ENCODE data around the gene RNF19B.
"Not testable (repeated sequence)": the region's sequence is repeated elsewhere in the genome, so short reads cannot be mapped to it uniquely, and the experiment has no call there.

Gene RNF19B

DNA sequence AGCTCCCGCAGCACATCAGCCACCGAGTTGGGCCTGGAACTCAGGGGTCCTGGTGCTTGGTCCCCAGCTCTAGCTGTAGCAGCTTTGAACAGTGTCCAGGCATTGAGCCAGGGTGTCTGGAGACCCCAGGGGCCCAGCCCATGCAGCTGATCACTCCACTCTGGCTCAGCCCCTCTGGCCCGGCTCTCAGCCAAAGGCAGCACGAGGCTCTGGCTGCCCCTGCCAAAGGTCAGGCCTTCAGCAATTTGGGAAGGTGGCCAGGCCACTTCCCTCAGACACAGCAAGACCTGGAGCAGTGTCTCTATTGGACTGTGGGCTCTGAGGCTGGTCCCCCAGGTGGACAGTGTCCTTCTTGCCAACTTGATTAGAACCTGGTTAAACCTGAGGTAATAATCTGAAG is 34.4 kb upstream of the RNF19B start:
- TF ChIP-seq POLR2AphosphoS5 (IDR thresholded peaks at IDR 0.05; ENCODE audit: borderline replicate concordance, low read depth, low read length) (peak; percentile 4; the same call in 1 of the 2 replicates), EZH2 (IDR thresholded peaks at IDR 0.05) (no peak)
- DNase-seq (ENCODE audit: low read depth, low spot score), result no peak
- Histone ChIP-seq H3K36me3 (ENCODE audit: insufficient read depth, low read length) (no peaks in the 10 kb centered on the region), H3K27ac (no peak overlapping the region), H3K9ac (ENCODE audit: insufficient read length) (no peak overlapping the region), H3K4me3 (no peak overlapping the region), H3K9me3 (ENCODE audit: low read depth, low read length) (no peaks in the 10 kb centered on the region)

DNA sequence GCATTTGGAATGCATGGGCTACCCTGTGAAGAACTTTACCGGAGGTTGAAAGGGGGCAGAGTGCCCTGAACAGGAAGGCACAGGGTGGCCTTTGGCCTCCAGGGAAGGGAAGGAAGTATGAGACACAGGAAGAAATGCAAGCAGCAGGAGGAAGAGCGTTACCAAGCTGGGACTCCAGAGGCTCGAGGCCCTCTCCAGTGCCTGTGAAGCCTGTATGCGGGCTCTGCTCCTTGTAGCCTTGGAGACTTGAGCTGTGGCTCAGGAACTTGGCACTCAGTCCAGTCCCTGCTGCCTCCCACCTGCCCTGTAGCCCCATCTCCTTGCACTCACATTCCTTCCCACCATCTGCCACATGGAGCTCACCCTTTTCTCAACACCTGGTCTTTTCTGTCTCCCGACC is 33.5 kb upstream of the RNF19B start:
- H3K9me3 ChIP-seq (ENCODE audit: low read depth, low read length), result no peaks in the 10 kb centered on the region
- H3K9ac ChIP-seq (ENCODE audit: insufficient read length), result no peak overlapping the region
- DNase-seq (ENCODE audit: low read depth, low spot score), result no peak
- TF ChIP-seq EZH2 (IDR thresholded peaks at IDR 0.05), result no peak
- TF ChIP-seq FOXP2 (optimal IDR thresholded peaks at IDR 0.05; ENCODE audit: control extremely low read depth, extremely low read length, insufficient read depth), result no peak
- TF ChIP-seq POLR2AphosphoS5 (IDR thresholded peaks at IDR 0.05; ENCODE audit: borderline replicate concordance, low read depth, low read length), result no peak
- no peak overlapping the region for H3K27ac ChIP-seq
- no peaks in the 10 kb centered on the region for H3K36me3 ChIP-seq (ENCODE audit: insufficient read depth, low read length)
- no peak overlapping the region for H3K4me3 ChIP-seq

- no peak overlapping the region for H3K27ac ChIP-seq
- H3K4me3 ChIP-seq, result no peak overlapping the region
- no peak for DNase-seq (ENCODE audit: low read depth, low spot score)
Measured at GRCh38 chr1:32997381-32997891, 32.8 kb upstream of the RNF19B start.

GRCh38 chr1:32993324-32993636 is 28.7 kb upstream of the RNF19B start:
- not testable (repeated sequence) for H3K9ac ChIP-seq (ENCODE audit: insufficient read length); H3K27ac ChIP-seq; H3K36me3 ChIP-seq (ENCODE audit: insufficient read depth, low read length); H3K4me3 ChIP-seq; H3K9me3 ChIP-seq (ENCODE audit: low read depth, low read length); DNase-seq (ENCODE audit: low read depth, low spot score)

More at GRCh38 chr1:32997381-32997891, 32.8 kb upstream of the RNF19B start:
- H3K9me3 ChIP-seq (ENCODE audit: low read depth, low read length), result no peaks in the 10 kb centered on the region
- no peaks in the 10 kb centered on the region for H3K36me3 ChIP-seq (ENCODE audit: insufficient read depth, low read length)
- H3K9ac ChIP-seq (ENCODE audit: insufficient read length), result no peak overlapping the region
- no peak for TF ChIP-seq FOXP2 (optimal IDR thresholded peaks at IDR 0.05; ENCODE audit: control extremely low read depth, extremely low read length, insufficient read depth)
- TF ChIP-seq POLR2AphosphoS5 (IDR thresholded peaks at IDR 0.05; ENCODE audit: borderline replicate concordance, low read depth, low read length), result no peak
- TF ChIP-seq EZH2 (IDR thresholded peaks at IDR 0.05), result no peak

- Histone ChIP-seq H3K9me3 (ENCODE audit: low read depth, low read length) (no peaks in the 10 kb centered on the region), H3K27ac (no peak overlapping the region), H3K36me3 (ENCODE audit: insufficient read depth, low read length) (no peaks in the 10 kb centered on the region), H3K4me3 (no peak overlapping the region), H3K9ac (ENCODE audit: insufficient read length) (no peak overlapping the region)
- TF ChIP-seq FOXP2 (optimal IDR thresholded peaks at IDR 0.05; ENCODE audit: control extremely low read depth, extremely low read length, insufficient read depth) (no peak), EZH2 (IDR thresholded peaks at IDR 0.05) (no peak), POLR2AphosphoS5 (IDR thresholded peaks at IDR 0.05; ENCODE audit: borderline replicate concordance, low read depth, low read length) (no peak)
- no peak for DNase-seq (ENCODE audit: low read depth, low spot score)
Measured at GRCh38 chr1:32992489-32993323, 28.1 kb upstream of the RNF19B start.

GRCh38 chr1:32991819-32992488 is 27.3 kb upstream of the RNF19B start:
- Histone ChIP-seq H3K27ac (no peak overlapping the region), H3K9ac (ENCODE audit: insufficient read length) (no peak overlapping the region), H3K36me3 (ENCODE audit: insufficient read depth, low read length) (no peaks in the 10 kb centered on the region), H3K4me3 (no peak overlapping the region), H3K9me3 (ENCODE audit: low read depth, low read length) (no peaks in the 10 kb centered on the region)
- TF ChIP-seq EZH2 (IDR thresholded peaks at IDR 0.05), result no peak
- no peak for TF ChIP-seq POLR2AphosphoS5 (IDR thresholded peaks at IDR 0.05; ENCODE audit: borderline replicate concordance, low read depth, low read length)
- no peak for TF ChIP-seq FOXP2 (optimal IDR thresholded peaks at IDR 0.05; ENCODE audit: control extremely low read depth, extremely low read length, insufficient read depth)
- no peak for DNase-seq (ENCODE audit: low read depth, low spot score)

GRCh38 chr1:32991386-32991785 is 26.8 kb upstream of the RNF19B start:
- H3K27ac ChIP-seq, result no peak overlapping the region
- no peak for TF ChIP-seq EZH2 (IDR thresholded peaks at IDR 0.05)
- TF ChIP-seq FOXP2 (optimal IDR thresholded peaks at IDR 0.05; ENCODE audit: control extremely low read depth, extremely low read length, insufficient read depth), result no peak
- no peak for TF ChIP-seq POLR2AphosphoS5 (IDR thresholded peaks at IDR 0.05; ENCODE audit: borderline replicate concordance, low read depth, low read length)
- no peak for DNase-seq (ENCODE audit: low read depth, low spot score)
- no peak overlapping the region for H3K9ac ChIP-seq (ENCODE audit: insufficient read length)
- H3K36me3 ChIP-seq (ENCODE audit: insufficient read depth, low read length), result no peaks in the 10 kb centered on the region
- no peak overlapping the region for H3K4me3 ChIP-seq
- no peaks in the 10 kb centered on the region for H3K9me3 ChIP-seq (ENCODE audit: low read depth, low read length)

DNA sequence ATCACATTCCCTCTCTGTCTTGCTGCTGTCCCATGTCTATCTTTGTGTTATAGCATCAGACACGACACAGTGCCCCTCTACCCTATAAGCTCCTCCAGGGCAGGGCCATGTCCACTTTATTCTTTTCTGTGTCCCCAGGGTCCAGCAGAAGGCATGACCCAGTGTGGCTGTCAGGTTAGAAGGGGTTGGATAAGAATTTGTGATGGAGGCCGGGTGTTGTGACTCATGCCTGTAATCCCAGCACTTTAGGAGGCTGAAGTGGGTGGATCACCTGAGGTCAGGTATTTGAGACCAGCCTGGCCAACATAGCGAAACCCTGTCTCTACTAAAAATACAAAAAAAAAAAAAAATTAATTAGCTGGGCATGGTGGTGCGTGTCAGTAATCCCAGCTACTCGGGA is 26.3 kb upstream of the RNF19B start:
- Histone ChIP-seq H3K4me3 (no peak overlapping the region), H3K27ac (no peak overlapping the region), H3K9ac (ENCODE audit: insufficient read length) (no peak overlapping the region), H3K36me3 (ENCODE audit: insufficient read depth, low read length) (no peaks in the 10 kb centered on the region), H3K9me3 (ENCODE audit: low read depth, low read length) (no peaks in the 10 kb centered on the region)
- DNase-seq (ENCODE audit: low read depth, low spot score), result no peak
- TF ChIP-seq EZH2 (IDR thresholded peaks at IDR 0.05), result no peak
- no peak for TF ChIP-seq POLR2AphosphoS5 (IDR thresholded peaks at IDR 0.05; ENCODE audit: borderline replicate concordance, low read depth, low read length)
- TF ChIP-seq FOXP2 (optimal IDR thresholded peaks at IDR 0.05; ENCODE audit: control extremely low read depth, extremely low read length, insufficient read depth), result no peak

All from SK-N-MC (cell line).